Measurements from ENCODE around the gene SSTR5.

GRCh38 chr16:1113489-1113888 is 40.9 kb downstream of the SSTR5 start:
- TF ChIP-seq CTCF (conservative IDR thresholded peaks at IDR 0.05) (no peak), EZH2 (IDR thresholded peaks at IDR 0.05; ENCODE audit: low read depth) (no peak)
